ENCODE data around the gene SCN7A.
"Not testable (repeated sequence)": the region's sequence is repeated elsewhere in the genome, so short reads cannot be mapped to it uniquely, and the experiment has no call there.

Gene SCN7A

DNA sequence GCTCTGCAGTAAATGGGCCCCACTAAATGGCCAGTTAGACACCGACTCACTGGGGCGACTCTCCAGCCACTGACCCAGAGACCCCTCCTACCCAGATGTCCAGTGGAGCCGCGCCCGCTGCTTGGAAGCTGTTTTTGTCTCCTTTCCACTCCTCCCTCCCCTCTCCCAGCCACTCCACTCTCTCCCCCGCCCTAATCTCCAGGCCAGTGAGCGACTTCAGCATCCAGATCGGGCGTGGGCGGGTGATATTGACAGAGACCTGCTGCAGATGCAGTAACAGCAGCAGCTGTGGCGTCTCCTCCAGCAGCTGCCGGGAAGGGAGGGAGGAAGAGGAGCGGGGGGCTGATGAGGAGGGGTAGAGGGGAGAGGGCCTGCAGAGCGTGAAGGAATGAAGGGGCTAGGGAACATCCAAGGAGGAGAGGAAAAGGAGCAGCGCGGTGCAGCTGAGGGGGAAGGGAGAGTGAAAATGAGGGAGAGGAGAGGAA lies at the start of gene SCN7A:
SCN7A (minus strand) TSS at position 110 of the 485 bp plus-strand sequence. CDS start 16,553 bp downstream, outside the sequence.
- peak; percentile 39 for DNase-seq

GRCh38 chr2:166539340-166540162 lies 45.5 kb upstream of the SCN7A start:
- peak; percentile 83 for DNase-seq

GRCh38 chr2:166536111-166536510 lies 42.1 kb upstream of the SCN7A start:
- DNase-seq = no peak

DNA sequence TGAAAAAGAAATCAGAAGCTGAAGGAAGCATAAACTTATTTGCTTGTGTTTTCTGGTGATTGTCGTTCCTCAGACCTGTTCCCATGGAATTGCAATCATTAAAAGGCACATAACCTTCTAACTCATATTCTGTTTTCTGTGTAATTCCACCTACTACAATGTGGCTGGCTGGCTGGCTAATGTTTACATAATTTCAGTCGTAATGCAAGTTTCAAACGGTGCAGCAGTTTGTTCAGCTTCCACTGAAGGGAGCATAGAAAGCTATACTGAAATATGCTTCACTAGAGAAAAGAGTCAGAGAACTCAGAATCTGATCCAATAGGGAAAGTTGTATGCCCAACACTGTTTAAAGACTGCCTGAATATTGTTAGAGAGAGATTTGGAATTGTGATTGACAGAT lies 27.1 kb upstream of the SCN7A start:
- no peak for DNase-seq

DNA sequence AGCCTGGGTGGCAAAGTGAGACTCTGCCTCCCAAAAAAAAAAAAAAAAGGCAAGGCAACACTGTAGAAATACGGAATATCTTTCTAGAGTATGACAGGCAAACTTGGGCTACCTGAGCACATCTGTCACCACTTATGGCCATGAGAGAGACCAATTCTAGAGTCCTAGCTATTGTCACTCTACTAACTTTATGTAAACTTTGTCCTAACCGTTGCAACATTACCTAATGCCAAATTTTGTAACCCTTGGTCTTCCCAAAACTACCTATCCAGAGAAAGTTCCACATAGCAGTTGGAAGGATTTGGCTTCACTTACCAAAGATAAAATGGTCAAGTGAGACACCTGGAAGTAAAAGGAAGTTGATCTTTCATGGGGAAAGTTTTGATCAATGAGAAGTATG lies 26.6 kb upstream of the SCN7A start:
- no peak for DNase-seq

DNA sequence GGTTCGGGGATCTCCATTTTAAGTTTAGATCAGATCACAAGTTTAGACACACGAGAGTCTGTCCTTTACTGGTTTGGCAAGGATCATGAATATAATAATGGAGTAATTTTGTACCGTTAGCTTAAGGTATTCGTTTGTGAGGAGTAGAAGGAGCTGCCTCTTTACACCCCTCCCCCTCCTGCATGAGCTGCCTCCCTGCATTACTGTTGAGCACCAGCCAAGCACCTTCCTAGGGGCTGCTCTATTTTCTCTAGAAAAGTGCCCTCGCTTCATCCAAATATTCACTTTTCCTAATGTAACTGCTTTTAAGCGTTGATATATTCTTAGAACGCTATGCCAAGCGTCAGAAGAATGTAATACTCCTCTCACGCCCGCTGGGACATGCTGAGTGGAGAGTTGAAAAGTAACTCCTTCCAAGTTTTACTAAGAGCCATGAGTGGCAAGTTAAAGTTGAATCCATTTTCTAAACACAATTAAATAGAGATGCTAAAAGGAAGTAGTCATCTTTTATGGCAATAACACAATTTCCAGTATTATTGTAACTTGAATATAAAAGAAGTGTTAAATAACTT lies 25.4 kb upstream of the SCN7A start:
- no peak for DNase-seq

- no peak for DNase-seq
These were observed 24.8 kb upstream of the SCN7A start for GRCh38 chr2:166518634-166519390.

DNA sequence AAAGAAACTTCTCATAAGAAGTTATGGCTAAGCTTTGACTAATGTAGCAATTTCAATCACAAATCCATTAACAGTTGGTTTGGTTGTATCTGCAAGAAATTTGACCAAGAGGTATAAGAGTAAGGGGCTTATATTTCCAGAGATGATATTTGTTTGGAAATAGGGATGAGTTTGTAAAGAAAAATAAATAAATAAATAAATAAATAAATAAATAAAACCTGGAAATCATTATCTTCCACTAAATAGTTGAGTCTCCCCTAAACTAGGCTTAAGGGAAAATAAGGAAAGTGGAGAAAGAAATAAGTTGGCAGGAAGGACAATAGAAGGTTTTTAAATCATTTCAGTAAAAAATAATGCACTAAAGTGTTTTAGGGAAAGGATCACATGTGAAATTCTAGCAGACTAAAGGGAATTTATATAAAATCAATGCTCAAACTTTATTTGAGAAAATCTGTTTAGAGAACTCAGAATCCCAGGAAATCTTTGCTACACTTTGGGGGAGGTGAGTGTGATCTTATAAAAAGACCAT lies 23.5 kb upstream of the SCN7A start:
- no peak for DNase-seq

- peak; percentile 61 for DNase-seq
These were observed 22.8 kb upstream of the SCN7A start for GRCh38 chr2:166516712-166517303.

DNA sequence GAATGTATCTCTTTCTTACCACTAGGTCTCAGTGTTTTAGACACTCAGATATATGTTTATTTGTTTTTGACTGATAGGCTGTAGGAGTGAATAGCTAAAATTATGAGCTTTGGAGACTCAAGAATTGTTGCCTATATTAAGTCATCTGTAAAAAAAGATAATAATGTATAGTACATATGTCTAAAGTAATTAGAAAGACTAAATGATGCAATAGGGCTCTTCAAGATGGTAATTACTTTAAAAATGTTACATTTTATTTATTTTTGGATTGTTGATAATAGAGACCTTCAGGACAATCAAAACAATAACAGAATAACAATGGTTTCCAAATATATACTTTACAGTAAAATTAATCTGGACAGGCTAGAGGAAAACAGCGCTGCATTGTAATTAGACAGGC lies 19.9 kb upstream of the SCN7A start:
- DNase-seq = no peak

DNA sequence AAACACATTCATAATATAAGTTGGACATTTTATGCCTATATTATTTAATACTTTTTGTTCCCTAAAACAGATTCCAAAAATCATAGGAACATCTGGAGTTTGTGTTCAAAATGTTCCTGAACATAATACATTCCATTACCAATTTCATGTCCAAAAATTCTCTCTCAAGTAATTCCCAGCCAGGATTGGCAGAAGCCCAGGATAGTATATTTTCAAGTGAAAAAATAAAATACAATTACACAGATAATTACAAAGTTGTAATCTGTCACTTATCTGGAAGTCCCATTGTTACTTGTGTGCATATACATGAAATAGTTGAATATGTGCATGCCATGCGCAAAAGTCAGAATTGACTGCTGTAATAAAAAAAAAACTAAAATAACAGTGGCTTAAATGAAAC lies 5.2 kb upstream of the SCN7A start:
- DNase-seq = no peak

- DNase-seq = peak; percentile 69
These were observed 2.6 kb downstream of the SCN7A start for GRCh38 chr2:166491461-166491860.

DNA sequence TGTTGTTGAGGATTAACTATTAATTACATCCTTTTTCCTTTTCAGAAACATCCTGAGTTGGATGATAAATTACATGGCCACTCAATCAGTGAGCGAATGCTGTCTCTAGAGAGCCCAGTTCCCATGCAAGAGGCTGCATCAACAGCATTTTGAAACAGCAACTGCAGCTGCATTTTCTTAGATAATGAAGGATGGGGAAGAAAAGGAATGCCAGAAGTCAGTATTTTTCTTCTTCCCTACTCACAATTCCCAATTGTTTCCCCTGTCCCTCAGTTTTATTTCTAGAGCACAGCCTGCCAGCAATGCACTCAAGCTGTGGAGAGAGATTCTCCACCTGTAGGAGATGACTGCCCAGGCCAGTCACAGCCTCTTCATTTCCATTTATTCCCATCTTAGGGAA lies 6.9 kb downstream of the SCN7A start:
- no peak for DNase-seq

GRCh38 chr2:166485558-166486178 lies 8.4 kb downstream of the SCN7A start:
- no peak for DNase-seq

DNA sequence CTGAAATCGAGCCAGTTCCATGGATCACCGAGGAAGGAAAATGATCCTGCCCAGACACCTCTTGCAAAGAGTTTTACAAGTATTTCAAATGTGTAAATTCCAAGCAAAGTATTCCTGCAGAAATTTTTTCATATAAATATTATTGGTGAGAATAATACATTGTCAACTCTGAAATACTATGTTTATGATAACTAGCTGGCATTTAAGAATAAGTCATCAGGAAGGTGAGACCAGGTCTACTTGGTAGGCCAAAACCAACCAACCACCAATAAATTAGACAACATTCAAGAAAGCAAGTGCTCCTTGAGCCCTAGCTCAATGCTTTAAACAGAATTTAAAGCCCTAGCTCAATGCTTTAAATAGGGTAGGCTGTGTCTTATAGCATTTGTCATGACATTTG lies 21.7 kb downstream of the SCN7A start:
- no peak for DNase-seq

- DNase-seq = peak; percentile 66
These were observed 25.7 kb downstream of the SCN7A start for GRCh38 chr2:166468124-166469024.

DNA sequence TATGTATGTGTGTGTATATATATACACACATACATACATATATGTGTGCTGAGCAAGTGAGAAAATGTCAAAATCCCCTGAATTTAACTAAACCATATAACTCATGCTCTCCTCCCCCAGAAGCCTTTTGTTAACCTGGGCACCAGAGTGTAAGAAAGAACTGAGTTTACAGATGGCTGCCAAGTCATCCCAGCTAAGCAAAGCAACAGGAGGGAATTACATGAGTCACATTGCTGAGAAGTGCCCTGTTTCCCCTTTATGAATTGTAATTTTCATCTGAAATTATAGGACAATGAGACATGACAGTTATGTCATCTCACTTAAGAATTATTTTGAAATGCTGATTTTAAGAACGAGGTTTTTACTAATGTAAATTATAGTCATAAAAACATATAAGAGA lies 29.9 kb downstream of the SCN7A start:
- DNase-seq = no peak

DNA sequence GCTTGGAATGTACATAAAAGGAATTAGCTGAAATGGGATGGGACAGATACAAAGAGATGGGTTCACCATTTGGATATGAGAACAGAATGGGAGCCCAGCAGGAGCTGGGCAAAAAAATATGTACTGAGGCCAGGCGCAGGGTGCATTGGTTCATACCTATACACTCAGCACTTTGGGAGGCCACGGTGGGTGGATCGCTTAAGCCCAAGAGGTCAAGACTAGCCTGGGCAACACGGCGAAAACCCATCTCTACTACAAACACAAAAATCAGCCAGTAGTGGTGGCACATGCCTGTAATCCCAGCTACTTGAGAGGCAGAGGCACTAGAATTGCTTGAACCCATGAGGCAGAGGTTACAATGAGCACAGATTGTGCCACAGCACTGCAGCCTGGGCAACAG lies 30.4 kb downstream of the SCN7A start:
- no peak for DNase-seq

- no peak for DNase-seq
These were observed 35.4 kb downstream of the SCN7A start for GRCh38 chr2:166458674-166459073.

DNA sequence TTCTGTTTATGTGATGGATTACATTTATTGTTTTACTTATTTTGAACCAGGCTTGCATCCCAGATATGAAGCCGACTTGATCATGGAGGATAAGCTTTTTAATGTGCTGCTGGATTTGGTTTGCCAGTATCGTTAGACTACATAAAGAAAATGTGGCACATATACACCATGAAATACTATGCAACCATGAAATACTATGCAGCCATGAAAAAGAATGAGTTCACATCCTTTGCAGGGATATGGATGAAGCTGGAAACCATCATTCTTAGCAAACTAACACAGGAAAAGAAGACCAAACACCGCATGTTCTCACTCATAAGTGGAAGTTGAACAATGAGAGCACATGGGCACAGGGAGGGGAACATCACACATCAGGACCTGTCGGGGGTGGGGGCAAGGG lies 38.2 kb downstream of the SCN7A start:
- DNase-seq = not testable (repeated sequence)

- no peak for DNase-seq
These were observed 39.9 kb downstream of the SCN7A start for GRCh38 chr2:166454006-166454595.

Measured in hematopoietic multipotent progenitor cell treated with erythropoietin and hydrocortisone succinate and interleukin-3 and kit ligand, for 4 days (in vitro differentiated cells).